AG09319 (cell line): ENCODE results near the gene LINC01488.

Experiments
- DNase-seq: peaks from one replicate; pipeline ENCODE4 v3.0.0-alpha.2; 2010; ENCODE audit warnings: low read depth; ENCODE audit errors: extremely low read depth
- CTCF ChIP-seq: IDR thresholded peaks from 2 replicates; pipeline ENCODE4 v1.5.1; 2011; ENCODE audit warnings: low read depth, mild to moderate bottlenecking, inconsistent platforms, low read length, moderate library complexity

The LINC01488 gene

DNA sequence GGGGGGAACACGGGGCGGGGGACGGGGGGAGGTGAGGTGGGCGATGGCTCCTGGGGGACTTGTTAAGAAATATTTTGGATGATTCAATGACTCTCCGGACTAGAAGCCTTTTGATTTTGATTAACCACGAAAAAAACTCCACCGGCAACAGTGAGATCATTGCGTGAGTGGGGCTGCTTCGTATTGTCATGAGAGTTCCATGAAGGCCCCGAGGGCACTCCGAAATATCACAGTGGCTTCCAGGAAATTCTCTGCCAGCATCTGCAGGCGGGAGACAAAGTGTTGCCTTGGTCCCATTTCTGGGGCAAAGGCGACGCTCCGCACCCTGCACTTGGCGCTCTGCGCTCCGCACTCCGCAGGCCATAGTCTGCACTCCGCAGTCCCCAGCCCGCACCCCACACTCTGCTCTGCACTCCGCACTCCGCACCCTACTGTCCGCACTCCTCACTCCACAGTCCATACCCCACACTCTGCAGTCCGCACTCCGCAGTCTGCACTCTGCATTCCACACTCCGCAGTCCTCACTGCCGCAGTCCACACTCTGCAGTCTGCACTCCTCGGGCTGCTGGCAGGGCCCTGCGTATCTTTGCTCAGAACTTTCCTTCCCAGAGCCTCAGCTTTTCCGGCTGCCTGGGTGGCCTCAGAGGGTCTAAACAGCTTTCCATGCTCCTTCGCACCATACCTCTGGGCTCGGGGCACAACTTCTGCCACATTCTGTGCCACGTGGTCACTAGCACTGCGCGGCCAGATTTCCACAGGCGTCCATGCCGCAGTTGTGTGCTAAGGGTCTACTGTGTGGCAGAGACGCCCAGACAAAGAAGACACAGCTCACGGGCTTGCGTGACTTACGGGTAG lies 61.1 kb downstream of the LINC01488 start:
- TF ChIP-seq CTCF, result no peak

More for the DNA sequence above, 61.1 kb downstream of the LINC01488 start:
- no peak for DNase-seq
